SK-N-SH (cell line): ENCODE results near the gene CARS2.

ENCODE experiments used
- MXI1 ChIP-seq: IDR thresholded peaks from 2 replicates; pipeline ENCODE4 v1.6.1; 2012; ENCODE audit warnings: mild to moderate bottlenecking, low read depth, low read length, improper control_type of control experiment
- POLR2AphosphoS5 ChIP-seq: IDR thresholded peaks from 2 replicates; pipeline ENCODE4 v1.6.1; 2012; ENCODE audit warnings: low read depth, low read length
- TAF1 ChIP-seq: IDR thresholded peaks from 2 replicates; pipeline ENCODE4 v1.6.1; 2012; ENCODE audit warnings: low read depth, mild to moderate bottlenecking, low read length, moderate library complexity, borderline replicate concordance
- YY1 ChIP-seq: IDR thresholded peaks from 2 replicates; pipeline ENCODE4 v1.4.0; 2012; ENCODE audit warnings: low read depth, mild to moderate bottlenecking
- TF ChIP-seq, protein P1 (sequence below): fragments of 200-600 bp; sonication (generic); IDR thresholded peaks from 2 replicates; pipeline ENCODE4 v1.6.1; 2017; ENCODE audit warnings: antibody characterized with exemption, mild to moderate bottlenecking, moderate library complexity
- TF ChIP-seq, protein P2 (sequence below): IDR thresholded peaks from 2 replicates; pipeline ENCODE4 v1.6.1; 2012; ENCODE audit warnings: mild to moderate bottlenecking, low read depth, low read length, moderate library complexity

DNA sequence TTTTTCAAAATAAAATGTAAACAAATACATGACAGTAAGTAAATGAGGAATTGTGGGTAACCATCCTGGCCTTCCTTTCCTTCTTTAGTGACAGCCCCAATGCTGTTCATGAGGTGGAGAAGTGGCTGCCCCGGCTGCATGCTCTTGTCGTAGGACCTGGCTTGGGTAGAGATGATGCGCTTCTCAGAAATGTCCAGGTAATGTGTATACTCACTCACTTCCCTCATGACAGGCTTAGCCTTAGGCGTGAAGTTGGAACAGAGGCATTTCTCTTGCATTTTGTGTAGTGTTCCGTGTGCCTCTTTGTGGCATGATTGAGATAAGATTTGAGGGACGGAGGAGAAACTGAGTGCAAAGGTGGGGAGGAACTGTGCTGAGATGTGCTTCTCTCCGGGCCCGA is 78.6 kb downstream of the CARS2 start:
- TF ChIP-seq POLR2AphosphoS5 (no peak), YY1 (no peak), MXI1 (no peak), TAF1 (no peak)
- TF ChIP-seq, protein P1, sequence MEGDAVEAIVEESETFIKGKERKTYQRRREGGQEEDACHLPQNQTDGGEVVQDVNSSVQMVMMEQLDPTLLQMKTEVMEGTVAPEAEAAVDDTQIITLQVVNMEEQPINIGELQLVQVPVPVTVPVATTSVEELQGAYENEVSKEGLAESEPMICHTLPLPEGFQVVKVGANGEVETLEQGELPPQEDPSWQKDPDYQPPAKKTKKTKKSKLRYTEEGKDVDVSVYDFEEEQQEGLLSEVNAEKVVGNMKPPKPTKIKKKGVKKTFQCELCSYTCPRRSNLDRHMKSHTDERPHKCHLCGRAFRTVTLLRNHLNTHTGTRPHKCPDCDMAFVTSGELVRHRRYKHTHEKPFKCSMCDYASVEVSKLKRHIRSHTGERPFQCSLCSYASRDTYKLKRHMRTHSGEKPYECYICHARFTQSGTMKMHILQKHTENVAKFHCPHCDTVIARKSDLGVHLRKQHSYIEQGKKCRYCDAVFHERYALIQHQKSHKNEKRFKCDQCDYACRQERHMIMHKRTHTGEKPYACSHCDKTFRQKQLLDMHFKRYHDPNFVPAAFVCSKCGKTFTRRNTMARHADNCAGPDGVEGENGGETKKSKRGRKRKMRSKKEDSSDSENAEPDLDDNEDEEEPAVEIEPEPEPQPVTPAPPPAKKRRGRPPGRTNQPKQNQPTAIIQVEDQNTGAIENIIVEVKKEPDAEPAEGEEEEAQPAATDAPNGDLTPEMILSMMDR, result no peak
- TF ChIP-seq, protein P2, sequence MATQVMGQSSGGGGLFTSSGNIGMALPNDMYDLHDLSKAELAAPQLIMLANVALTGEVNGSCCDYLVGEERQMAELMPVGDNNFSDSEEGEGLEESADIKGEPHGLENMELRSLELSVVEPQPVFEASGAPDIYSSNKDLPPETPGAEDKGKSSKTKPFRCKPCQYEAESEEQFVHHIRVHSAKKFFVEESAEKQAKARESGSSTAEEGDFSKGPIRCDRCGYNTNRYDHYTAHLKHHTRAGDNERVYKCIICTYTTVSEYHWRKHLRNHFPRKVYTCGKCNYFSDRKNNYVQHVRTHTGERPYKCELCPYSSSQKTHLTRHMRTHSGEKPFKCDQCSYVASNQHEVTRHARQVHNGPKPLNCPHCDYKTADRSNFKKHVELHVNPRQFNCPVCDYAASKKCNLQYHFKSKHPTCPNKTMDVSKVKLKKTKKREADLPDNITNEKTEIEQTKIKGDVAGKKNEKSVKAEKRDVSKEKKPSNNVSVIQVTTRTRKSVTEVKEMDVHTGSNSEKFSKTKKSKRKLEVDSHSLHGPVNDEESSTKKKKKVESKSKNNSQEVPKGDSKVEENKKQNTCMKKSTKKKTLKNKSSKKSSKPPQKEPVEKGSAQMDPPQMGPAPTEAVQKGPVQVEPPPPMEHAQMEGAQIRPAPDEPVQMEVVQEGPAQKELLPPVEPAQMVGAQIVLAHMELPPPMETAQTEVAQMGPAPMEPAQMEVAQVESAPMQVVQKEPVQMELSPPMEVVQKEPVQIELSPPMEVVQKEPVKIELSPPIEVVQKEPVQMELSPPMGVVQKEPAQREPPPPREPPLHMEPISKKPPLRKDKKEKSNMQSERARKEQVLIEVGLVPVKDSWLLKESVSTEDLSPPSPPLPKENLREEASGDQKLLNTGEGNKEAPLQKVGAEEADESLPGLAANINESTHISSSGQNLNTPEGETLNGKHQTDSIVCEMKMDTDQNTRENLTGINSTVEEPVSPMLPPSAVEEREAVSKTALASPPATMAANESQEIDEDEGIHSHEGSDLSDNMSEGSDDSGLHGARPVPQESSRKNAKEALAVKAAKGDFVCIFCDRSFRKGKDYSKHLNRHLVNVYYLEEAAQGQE, result no peak
